PFSK-1 (cell line): Measurements from ENCODE around the gene FBXO30.

ENCODE experiments used
- FOXP2 ChIP-seq: optimal IDR thresholded peaks from 2 replicates; pipeline ENCODE3; 2011; ENCODE audit warnings: borderline replicate concordance, control low read depth, inconsistent platforms; ENCODE audit not compliant: insufficient read depth; ENCODE audit errors: extremely low read length, extremely low read depth
- POLR2AphosphoS5 ChIP-seq: IDR thresholded peaks from 2 replicates; pipeline ENCODE4 v1.6.1; 2012; ENCODE audit warnings: low read depth, mild to moderate bottlenecking, control low read depth, low read length, moderate library complexity
- REST ChIP-seq, 2 experiments: IDR thresholded peaks; 2 replicates each; pipeline versions ENCODE4 v1.6.1 to v1.8.0; 2011 to 2012; ENCODE audit warnings: low read depth in 2 of 2, low read length in 2 of 2, control low read depth in 1 of 2, inconsistent platforms in 1 of 2, mild to moderate bottlenecking in 1 of 2, moderate library complexity in 1 of 2; ENCODE audit not compliant: insufficient read depth in 1 of 2
- SIN3A ChIP-seq: IDR thresholded peaks from 2 replicates; pipeline ENCODE4 v1.6.1; 2012; ENCODE audit warnings: mild to moderate bottlenecking, low read length, moderate library complexity, borderline replicate concordance; ENCODE audit not compliant: insufficient read depth
- TAF1 ChIP-seq: IDR thresholded peaks from 2 replicates; pipeline ENCODE4 v1.6.1; 2012; ENCODE audit warnings: low read length, control low read depth, borderline replicate concordance; ENCODE audit not compliant: insufficient read depth

- TF ChIP-seq SIN3A (no peak), REST (IDR thresholded peaks at IDR 0.05; ENCODE audit: insufficient read depth in 1 of 2, low read depth in 2 of 2, low read length in 2 of 2) (no peak), TAF1 (no peak), POLR2AphosphoS5 (no peak), FOXP2 (no peak)
Measured at GRCh38 chr6:145765449-145765848, 49.1 kb downstream of the FBXO30 start.
